ENCODE data around the gene GSG1L. TPM values are rescaled to one million over a fixed set of nuclear protein-coding genes. Genes with fewer than 3 reads are reported as not detected.

Gene GSG1L
- total and polyA plus RNA-seq, 4 donors = not detected

DNA sequence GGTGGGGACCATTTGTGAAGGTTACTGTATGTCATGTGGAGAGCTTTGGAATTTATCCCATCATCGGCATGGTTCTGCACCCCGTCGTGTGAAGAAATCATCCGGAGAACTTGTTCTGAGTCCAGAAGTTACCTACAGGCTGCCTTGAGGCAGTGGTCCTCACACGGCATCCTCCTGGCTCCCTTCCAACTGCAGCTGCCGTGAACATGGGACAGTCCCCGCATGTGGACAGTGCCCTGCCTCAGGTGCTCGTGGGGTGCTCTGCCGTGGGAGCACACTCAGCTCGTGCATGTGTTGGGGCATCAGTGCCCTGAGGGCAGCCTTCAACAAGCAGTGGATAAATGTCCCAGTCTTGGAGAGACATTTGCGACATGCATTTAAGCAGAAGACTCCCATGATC, 324.9 kb downstream of the GSG1L start:
- no peaks in the 10 kb centered on the region for H3K27me3 ChIP-seq (ENCODE audit: control insufficient read depth in 4 of 4, insufficient read depth in 4 of 4, low read length in 3 of 4)
- no peak for DNase-seq (ENCODE audit: low spot score)
- WGBS = 93% methylated on average over 11 of the region's 11 CpGs
- H3K4me1 ChIP-seq (ENCODE audit: control insufficient read depth in 4 of 4, insufficient read depth in 4 of 4, low read length in 3 of 4) = no peaks in the 10 kb centered on the region
- H3K9ac ChIP-seq (ENCODE audit: low read depth in 1 of 2, low read length in 2 of 2) = no peak overlapping the region
- no peaks in the 10 kb centered on the region for H3K9me3 ChIP-seq (ENCODE audit: control insufficient read depth in 4 of 4, low read length in 3 of 4)
- TF ChIP-seq, protein P1, sequence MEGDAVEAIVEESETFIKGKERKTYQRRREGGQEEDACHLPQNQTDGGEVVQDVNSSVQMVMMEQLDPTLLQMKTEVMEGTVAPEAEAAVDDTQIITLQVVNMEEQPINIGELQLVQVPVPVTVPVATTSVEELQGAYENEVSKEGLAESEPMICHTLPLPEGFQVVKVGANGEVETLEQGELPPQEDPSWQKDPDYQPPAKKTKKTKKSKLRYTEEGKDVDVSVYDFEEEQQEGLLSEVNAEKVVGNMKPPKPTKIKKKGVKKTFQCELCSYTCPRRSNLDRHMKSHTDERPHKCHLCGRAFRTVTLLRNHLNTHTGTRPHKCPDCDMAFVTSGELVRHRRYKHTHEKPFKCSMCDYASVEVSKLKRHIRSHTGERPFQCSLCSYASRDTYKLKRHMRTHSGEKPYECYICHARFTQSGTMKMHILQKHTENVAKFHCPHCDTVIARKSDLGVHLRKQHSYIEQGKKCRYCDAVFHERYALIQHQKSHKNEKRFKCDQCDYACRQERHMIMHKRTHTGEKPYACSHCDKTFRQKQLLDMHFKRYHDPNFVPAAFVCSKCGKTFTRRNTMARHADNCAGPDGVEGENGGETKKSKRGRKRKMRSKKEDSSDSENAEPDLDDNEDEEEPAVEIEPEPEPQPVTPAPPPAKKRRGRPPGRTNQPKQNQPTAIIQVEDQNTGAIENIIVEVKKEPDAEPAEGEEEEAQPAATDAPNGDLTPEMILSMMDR (IDR thresholded peaks at IDR 0.05; ENCODE audit: low read depth, low read length, missing input control) = no peak
- TF ChIP-seq, protein P2, sequence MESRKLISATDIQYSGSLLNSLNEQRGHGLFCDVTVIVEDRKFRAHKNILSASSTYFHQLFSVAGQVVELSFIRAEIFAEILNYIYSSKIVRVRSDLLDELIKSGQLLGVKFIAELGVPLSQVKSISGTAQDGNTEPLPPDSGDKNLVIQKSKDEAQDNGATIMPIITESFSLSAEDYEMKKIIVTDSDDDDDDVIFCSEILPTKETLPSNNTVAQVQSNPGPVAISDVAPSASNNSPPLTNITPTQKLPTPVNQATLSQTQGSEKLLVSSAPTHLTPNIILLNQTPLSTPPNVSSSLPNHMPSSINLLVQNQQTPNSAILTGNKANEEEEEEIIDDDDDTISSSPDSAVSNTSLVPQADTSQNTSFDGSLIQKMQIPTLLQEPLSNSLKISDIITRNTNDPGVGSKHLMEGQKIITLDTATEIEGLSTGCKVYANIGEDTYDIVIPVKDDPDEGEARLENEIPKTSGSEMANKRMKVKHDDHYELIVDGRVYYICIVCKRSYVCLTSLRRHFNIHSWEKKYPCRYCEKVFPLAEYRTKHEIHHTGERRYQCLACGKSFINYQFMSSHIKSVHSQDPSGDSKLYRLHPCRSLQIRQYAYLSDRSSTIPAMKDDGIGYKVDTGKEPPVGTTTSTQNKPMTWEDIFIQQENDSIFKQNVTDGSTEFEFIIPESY (IDR thresholded peaks at IDR 0.05) = no peak
- no peak for TF ChIP-seq FOXA2 (IDR thresholded peaks at IDR 0.05)
- TF ChIP-seq SP1 (IDR thresholded peaks at IDR 0.05) = no peak
- TF ChIP-seq, protein P3, sequence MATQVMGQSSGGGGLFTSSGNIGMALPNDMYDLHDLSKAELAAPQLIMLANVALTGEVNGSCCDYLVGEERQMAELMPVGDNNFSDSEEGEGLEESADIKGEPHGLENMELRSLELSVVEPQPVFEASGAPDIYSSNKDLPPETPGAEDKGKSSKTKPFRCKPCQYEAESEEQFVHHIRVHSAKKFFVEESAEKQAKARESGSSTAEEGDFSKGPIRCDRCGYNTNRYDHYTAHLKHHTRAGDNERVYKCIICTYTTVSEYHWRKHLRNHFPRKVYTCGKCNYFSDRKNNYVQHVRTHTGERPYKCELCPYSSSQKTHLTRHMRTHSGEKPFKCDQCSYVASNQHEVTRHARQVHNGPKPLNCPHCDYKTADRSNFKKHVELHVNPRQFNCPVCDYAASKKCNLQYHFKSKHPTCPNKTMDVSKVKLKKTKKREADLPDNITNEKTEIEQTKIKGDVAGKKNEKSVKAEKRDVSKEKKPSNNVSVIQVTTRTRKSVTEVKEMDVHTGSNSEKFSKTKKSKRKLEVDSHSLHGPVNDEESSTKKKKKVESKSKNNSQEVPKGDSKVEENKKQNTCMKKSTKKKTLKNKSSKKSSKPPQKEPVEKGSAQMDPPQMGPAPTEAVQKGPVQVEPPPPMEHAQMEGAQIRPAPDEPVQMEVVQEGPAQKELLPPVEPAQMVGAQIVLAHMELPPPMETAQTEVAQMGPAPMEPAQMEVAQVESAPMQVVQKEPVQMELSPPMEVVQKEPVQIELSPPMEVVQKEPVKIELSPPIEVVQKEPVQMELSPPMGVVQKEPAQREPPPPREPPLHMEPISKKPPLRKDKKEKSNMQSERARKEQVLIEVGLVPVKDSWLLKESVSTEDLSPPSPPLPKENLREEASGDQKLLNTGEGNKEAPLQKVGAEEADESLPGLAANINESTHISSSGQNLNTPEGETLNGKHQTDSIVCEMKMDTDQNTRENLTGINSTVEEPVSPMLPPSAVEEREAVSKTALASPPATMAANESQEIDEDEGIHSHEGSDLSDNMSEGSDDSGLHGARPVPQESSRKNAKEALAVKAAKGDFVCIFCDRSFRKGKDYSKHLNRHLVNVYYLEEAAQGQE (IDR thresholded peaks at IDR 0.05) = no peak
- no peak for TF ChIP-seq FOXA1 (IDR thresholded peaks at IDR 0.05)
- TF ChIP-seq NR2F2 (IDR thresholded peaks at IDR 0.05) = no peak
- TF ChIP-seq YY1 (IDR thresholded peaks at IDR 0.05) = no peak
- no peak for TF ChIP-seq TAF1 (conservative IDR thresholded peaks at IDR 0.05)
- no peak for TF ChIP-seq JUND (IDR thresholded peaks at IDR 0.05)
- no peak for TF ChIP-seq RAD21 (IDR thresholded peaks at IDR 0.05)
- TF ChIP-seq, protein P4, sequence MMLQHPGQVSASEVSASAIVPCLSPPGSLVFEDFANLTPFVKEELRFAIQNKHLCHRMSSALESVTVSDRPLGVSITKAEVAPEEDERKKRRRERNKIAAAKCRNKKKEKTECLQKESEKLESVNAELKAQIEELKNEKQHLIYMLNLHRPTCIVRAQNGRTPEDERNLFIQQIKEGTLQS (IDR thresholded peaks at IDR 0.05) = no peak
- TF ChIP-seq, protein P5, sequence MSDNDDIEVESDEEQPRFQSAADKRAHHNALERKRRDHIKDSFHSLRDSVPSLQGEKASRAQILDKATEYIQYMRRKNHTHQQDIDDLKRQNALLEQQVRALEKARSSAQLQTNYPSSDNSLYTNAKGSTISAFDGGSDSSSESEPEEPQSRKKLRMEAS (IDR thresholded peaks at IDR 0.05) = no peak
- no peak for TF ChIP-seq HNF4A (conservative IDR thresholded peaks at IDR 0.05)
- no peak for TF ChIP-seq HNF4G (IDR thresholded peaks at IDR 0.05)
- TF ChIP-seq EGR1 (IDR thresholded peaks at IDR 0.05; ENCODE audit: low read depth in 2 of 2) = no peak
- TF ChIP-seq GABPA (IDR thresholded peaks at IDR 0.05 in 1 of 2, conservative IDR thresholded peaks at IDR 0.05 in 1 of 2) = no peak
- H3K4me3 ChIP-seq (ENCODE audit: low read depth in 1 of 3, low read length in 3 of 3) = no peak overlapping the region
- H3K36me3 ChIP-seq (ENCODE audit: control insufficient read depth in 4 of 4, insufficient read depth in 3 of 4, low read depth in 1 of 4, low read length in 3 of 4) = peaks cover 0 to 3% (median 0%) of the 10 kb centered on the region in 4 donors
- H3K27ac ChIP-seq (ENCODE audit: low read depth in 1 of 2, low read length in 2 of 2) = no peak overlapping the region

Small RNA genes lying within 50 kb of the gene (small RNA-seq; reads per million reads assigned to genes)
- gene RNU6-1241P = not detected
- not detected for gene RNU6-159P

Other genes with a start within 250 kb of the GSG1L start
- 10 to 100 TPM; 41.0 to 50.0 TPM for gene XPO6, start 148.3 kb upstream of the GSG1L start, total RNA-seq
- 10 to 100 TPM; 27.5 to 31.0 TPM for gene XPO6, start 148.3 kb upstream of the GSG1L start, polyA plus RNA-seq
- under 1 TPM; 0.05 to 0.08 TPM for gene SBK1, start 228.8 kb upstream of the GSG1L start, total RNA-seq
- gene SBK1, start 228.8 kb upstream of the GSG1L start, polyA plus RNA-seq = under 1 TPM in 1 of 2 donors, not detected in 1; 0.07 TPM